Body of pancreas (tissue), 4 donors: ENCODE measurements around the gene ACSL3. TPM values are rescaled to one million over a fixed set of nuclear protein-coding genes. Genes with fewer than 3 reads are reported as not detected.

ENCODE experiments used
- ATAC-seq: fragments of 150-250 bp; one replicate; pipeline ENCODE4 v1.9.1; 2016
- DNase-seq, 4 donors: peaks; one replicate each; pipeline ENCODE4 v3.0.0-alpha.2; 2019
- H3K27ac ChIP-seq, 4 donors: fragments of 200-600 bp; sonication (generic); 1 replicate in 3 of 4; 2 replicates in 1 of 4; pipeline versions ENCODE4 v1.5.1 to v1.6.1; 2016 to 2019; ENCODE audit warnings: mild to moderate bottlenecking in 1 of 4, mixed read lengths in 1 of 4, moderate library complexity in 1 of 4
- H3K27me3 ChIP-seq, 2 donors: fragments of 200-600 bp; sonication (generic); one replicate each; pipeline ENCODE4 v1.6.0; 2016; ENCODE audit warnings: mild to moderate bottlenecking in 1 of 2
- H3K36me3 ChIP-seq, 2 donors: fragments of 200-600 bp; sonication (generic); replicated peaks in 1 of 2; 2 replicates each; pipeline ENCODE4 v1.5.1; 2016; ENCODE audit warnings: low read depth in 2 of 2; ENCODE audit not compliant: insufficient read depth in 1 of 2
- H3K4me1 ChIP-seq: fragments of 200-600 bp; sonication (generic); one replicate; pipeline ENCODE4 v1.6.0; 2016
- H3K4me3 ChIP-seq, 2 donors: fragments of 200-600 bp; sonication (generic); 1 replicate in 1 of 2; 2 replicates in 1 of 2; pipeline ENCODE4 v1.5.1; 2016 to 2019
- H3K9me3 ChIP-seq, 3 donors: fragments of 200-600 bp; sonication (generic); 1 replicate in 2 of 3; 2 replicates in 1 of 3; pipeline ENCODE4 v1.5.1; 2016
- POLR2A ChIP-seq, 3 donors: fragments of 450-650 bp; IDR thresholded peaks; one replicate each; pipeline ENCODE4 v1.6.1; 2016; ENCODE audit warnings: antibody characterized with exemption in 3 of 3, mild to moderate bottlenecking in 2 of 3
- WGBS, 2 donors: methylation state at CpG; one replicate each; pipeline ENCODE4 v1.1.5; 2017; 5-methylcytosine and 5-hydroxymethylcytosine counted together
- intact Hi-C: fragments of 100-400 bp; cut with DNase I; formaldehyde crosslinking; loops from one replicate; pipeline ENCODE4 v1.15.1; 2023
- total RNA-seq, 2 donors: library from RNA; depleted of rRNA; stranded (reverse); fragments of >200 nt; gene quantifications; one replicate each; pipeline ENCODE4 v1.1.0, GENCODE V29; 2016
- TF ChIP-seq, protein P1 (sequence below), 7 experiments: fragments of 450-650 bp in 4 of 7; fragments of 200-600 bp in 3 of 7; sonication (generic) in 3 of 7; IDR thresholded peaks; one replicate each; pipeline ENCODE4 v1.5.1; 2016 to 2019; ENCODE audit warnings: antibody characterized with exemption in 7 of 7

The ACSL3 gene
- total RNA-seq, 2 donors from 2014 or later, result 24.6 to 60.0 TPM

DNA sequence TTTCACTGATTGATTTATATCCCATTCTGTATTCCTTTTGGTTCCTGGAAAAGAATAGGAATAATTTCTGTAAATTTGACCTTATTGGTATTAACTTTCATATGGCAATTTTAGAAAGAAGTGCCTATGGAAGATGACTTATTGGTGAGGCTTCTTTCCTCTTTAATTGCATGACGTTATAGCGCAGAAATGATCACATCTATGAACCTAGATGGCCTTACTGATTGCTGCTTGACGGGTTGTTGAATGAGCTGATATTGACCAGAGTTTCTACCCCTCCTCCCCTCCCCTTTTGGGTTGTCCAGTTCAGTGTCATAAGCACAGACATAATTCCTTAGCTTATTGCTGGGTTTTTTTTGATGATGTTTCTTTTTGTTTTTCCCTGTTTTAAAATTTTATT, 14.6 kb downstream of the ACSL3 start:
- H3K9me3 ChIP-seq, result no peaks in the 10 kb centered on the region
- no peaks in the 10 kb centered on the region for H3K27me3 ChIP-seq
- H3K4me1 ChIP-seq, result peaks cover 25% of the 10 kb centered on the region
- 63 to 64% methylated on average over 3 of the region's 3 CpGs for WGBS, 2 donors
- H3K36me3 ChIP-seq, result no peaks in the 10 kb centered on the region
- ATAC-seq (no peak), DNase-seq (no peak)
- H3K4me3 ChIP-seq, result no peak overlapping the region
- H3K27ac ChIP-seq, result no peak overlapping the region
- intact Hi-C loops, result no loop called here
- TF ChIP-seq, protein P1, sequence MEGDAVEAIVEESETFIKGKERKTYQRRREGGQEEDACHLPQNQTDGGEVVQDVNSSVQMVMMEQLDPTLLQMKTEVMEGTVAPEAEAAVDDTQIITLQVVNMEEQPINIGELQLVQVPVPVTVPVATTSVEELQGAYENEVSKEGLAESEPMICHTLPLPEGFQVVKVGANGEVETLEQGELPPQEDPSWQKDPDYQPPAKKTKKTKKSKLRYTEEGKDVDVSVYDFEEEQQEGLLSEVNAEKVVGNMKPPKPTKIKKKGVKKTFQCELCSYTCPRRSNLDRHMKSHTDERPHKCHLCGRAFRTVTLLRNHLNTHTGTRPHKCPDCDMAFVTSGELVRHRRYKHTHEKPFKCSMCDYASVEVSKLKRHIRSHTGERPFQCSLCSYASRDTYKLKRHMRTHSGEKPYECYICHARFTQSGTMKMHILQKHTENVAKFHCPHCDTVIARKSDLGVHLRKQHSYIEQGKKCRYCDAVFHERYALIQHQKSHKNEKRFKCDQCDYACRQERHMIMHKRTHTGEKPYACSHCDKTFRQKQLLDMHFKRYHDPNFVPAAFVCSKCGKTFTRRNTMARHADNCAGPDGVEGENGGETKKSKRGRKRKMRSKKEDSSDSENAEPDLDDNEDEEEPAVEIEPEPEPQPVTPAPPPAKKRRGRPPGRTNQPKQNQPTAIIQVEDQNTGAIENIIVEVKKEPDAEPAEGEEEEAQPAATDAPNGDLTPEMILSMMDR (IDR thresholded peaks at IDR 0.05), result no peak

DNA sequence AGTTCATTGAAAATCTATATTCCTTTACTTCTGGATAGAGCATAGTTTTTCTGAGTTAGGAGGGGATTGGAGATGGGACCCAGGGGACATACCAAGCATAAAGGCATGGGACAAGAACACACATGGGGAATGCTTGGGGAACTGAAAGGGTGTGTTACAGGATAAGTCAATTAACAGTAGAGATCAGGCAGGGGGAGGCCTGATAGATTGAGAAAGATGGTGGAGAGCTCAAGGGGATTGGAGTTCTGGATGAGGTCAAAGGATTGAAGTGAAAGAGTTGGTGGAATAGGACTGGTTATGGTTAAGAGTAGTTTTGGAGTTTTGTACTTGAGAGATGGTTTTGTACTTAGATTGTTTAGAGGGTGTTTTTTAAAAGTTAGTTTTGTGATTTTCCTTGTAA, 16.1 kb downstream of the ACSL3 start:
- no peak for ATAC-seq
- no peak for TF ChIP-seq POLR2A (IDR thresholded peaks at IDR 0.05)
- TF ChIP-seq, protein P1 (IDR thresholded peaks at IDR 0.05), result no peak
- Histone ChIP-seq H3K27ac (no peak overlapping the region), H3K9me3 (no peaks in the 10 kb centered on the region), H3K36me3 (no peaks in the 10 kb centered on the region), H3K4me1 (peaks cover 20% of the 10 kb centered on the region), H3K4me3 (no peak overlapping the region), H3K27me3 (no peaks in the 10 kb centered on the region)
- intact Hi-C loops, result no loop called here
- DNase-seq, result no peak

DNA sequence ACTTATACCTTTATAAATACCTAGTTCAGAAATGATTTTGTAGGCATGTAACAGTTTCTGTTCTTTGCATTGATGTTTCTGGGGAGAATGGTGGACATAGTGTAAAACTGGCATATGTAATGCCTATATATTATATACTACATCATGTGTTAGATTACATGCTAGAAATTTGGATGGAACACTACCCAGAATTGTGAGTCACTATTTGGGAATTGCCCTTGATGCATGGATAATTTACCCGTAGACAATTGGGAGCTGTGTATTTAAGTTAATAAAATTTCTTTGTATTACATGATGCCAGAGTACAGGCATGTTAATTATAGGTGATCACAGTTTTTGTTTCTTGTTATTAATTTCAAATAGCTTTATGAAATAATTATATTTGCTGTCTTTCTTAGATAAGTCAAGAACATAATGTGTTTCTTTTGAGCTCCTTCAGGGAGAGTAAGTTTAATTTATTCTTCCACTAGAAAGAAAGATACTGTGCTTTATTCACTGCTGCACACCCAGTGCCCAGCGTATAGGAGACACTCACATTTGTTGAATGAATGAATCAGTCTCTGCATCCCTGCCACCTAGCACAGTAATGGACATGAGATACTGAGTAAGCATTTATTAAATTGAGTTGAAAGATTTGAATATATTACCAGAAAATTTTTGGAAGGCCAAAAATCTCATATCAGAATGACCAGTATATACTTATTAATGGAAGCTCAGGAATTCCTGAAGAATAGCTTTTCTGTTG, 16.9 kb downstream of the ACSL3 start:
- intact Hi-C loops, result no loop called here
- TF ChIP-seq POLR2A (IDR thresholded peaks at IDR 0.05), result no peak
- TF ChIP-seq, protein P1 (IDR thresholded peaks at IDR 0.05), result no peak
- DNase-seq (no peak), ATAC-seq (no peak)
- H3K9me3 ChIP-seq, result no peaks in the 10 kb centered on the region
- no peaks in the 10 kb centered on the region for H3K27me3 ChIP-seq
- WGBS, 2 donors, result 76 to 86% methylated on average over 2 of the region's 2 CpGs
- H3K4me1 ChIP-seq, result peaks cover 26% of the 10 kb centered on the region
- H3K36me3 ChIP-seq, result no peaks in the 10 kb centered on the region
- H3K27ac ChIP-seq, result no peak overlapping the region
- H3K4me3 ChIP-seq, result no peak overlapping the region

DNA sequence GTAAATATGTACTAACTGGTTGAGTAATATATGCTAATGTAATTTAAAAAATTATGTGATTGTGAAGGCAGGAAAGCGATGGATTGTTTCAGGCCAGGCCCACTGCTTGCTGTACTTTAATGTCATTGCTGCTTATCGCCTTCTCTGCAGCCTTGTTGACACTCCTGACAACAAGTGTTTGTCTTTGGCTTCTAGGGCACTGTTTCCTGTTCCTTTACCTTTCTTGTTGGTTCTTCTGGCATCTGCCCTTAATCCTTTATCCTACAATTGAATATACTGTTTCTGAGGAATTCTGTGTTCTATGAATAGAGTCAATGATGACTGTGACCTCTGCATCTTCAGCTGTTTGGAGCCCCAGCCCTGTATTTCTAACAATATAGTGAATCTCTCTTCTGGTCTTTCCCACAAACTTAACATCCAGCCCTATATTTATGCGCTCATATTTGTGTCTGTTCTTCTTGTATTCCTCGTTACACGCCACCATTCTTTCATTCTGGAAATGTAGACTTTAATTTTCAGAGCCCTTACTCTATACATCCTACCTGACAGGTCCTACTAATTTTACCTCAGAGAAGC, 17.6 kb downstream of the ACSL3 start:
- ATAC-seq (peak; percentile 56), DNase-seq (peak in 2 of 4 donors; percentile 19 to 20)
- no peak overlapping the region for H3K4me3 ChIP-seq
- no peaks in the 10 kb centered on the region for H3K27me3 ChIP-seq
- peak overlapping the region in 1 of 4 donors; percentile 7 for H3K27ac ChIP-seq
- intact Hi-C loops, result no loop called here
- H3K9me3 ChIP-seq, result no peaks in the 10 kb centered on the region
- H3K4me1 ChIP-seq, result peaks cover 33% of the 10 kb centered on the region
- 49 to 53% methylated on average over 5 of the region's 5 CpGs for WGBS, 2 donors
- no peaks in the 10 kb centered on the region for H3K36me3 ChIP-seq
- TF ChIP-seq POLR2A (IDR thresholded peaks at IDR 0.05), result no peak
- TF ChIP-seq, protein P1 (IDR thresholded peaks at IDR 0.05), result no peak
